GM08714 (cell line): ENCODE data around the gene NDUFB4.

Experiments used
- H3K4me3 ChIP-seq: fragments of 200-500 bp; sonication (Bioruptor generic); 2 replicates; pipeline ENCODE4 v1.5.1; 2014; ENCODE audit warnings: mild to moderate bottlenecking, low read length, inconsistent platforms
- ZNF274 ChIP-seq: IDR thresholded peaks from 2 replicates; pipeline ENCODE4 v1.6.1; 2012; ENCODE audit warnings: mild to moderate bottlenecking, low read depth, low read length

NDUFB4 gene

GRCh38 chr3:120563356-120564022, 32.6 kb upstream of the NDUFB4 start:
- no peak for TF ChIP-seq ZNF274
- H3K4me3 ChIP-seq: no peak overlapping the region

- no peak overlapping the region for H3K4me3 ChIP-seq
- no peak for TF ChIP-seq ZNF274
These were observed 29.7 kb upstream of the NDUFB4 start for GRCh38 chr3:120566243-120566975.

GRCh38 chr3:120567370-120568201, 28.6 kb upstream of the NDUFB4 start:
- no peak overlapping the region for H3K4me3 ChIP-seq
- no peak for TF ChIP-seq ZNF274

- H3K4me3 ChIP-seq: no peak overlapping the region
- TF ChIP-seq ZNF274: no peak
These were observed 28.0 kb upstream of the NDUFB4 start for GRCh38 chr3:120568202-120568531.

GRCh38 chr3:120568598-120568997, 27.5 kb upstream of the NDUFB4 start:
- TF ChIP-seq ZNF274: no peak

GRCh38 chr3:120569222-120570057, 26.7 kb upstream of the NDUFB4 start:
- no peak for TF ChIP-seq ZNF274
- H3K4me3 ChIP-seq: no peak overlapping the region

More at GRCh38 chr3:120568598-120568997, 27.5 kb upstream of the NDUFB4 start:
- H3K4me3 ChIP-seq: no peak overlapping the region

GRCh38 chr3:120572027-120572426, 24.1 kb upstream of the NDUFB4 start:
- no peak overlapping the region for H3K4me3 ChIP-seq
- TF ChIP-seq ZNF274: no peak

GRCh38 chr3:120587332-120587975, 8.7 kb upstream of the NDUFB4 start:
- TF ChIP-seq ZNF274: no peak
- no peak overlapping the region for H3K4me3 ChIP-seq

- no peak for TF ChIP-seq ZNF274
- H3K4me3 ChIP-seq: peak overlapping the region; percentile 72
These were observed 384 bp upstream of the NDUFB4 start for GRCh38 chr3:120595788-120596115.

GRCh38 chr3:120596853-120597223, 702 bp downstream of the NDUFB4 start:
- peak overlapping the region; percentile 92 for H3K4me3 ChIP-seq
- no peak for TF ChIP-seq ZNF274

- TF ChIP-seq ZNF274: no peak
- H3K4me3 ChIP-seq: peak overlapping the region; percentile 79
These were observed 1.4 kb downstream of the NDUFB4 start for GRCh38 chr3:120597445-120598049.

- no peak for TF ChIP-seq ZNF274
- H3K4me3 ChIP-seq: no peak overlapping the region
These were observed 3.1 kb downstream of the NDUFB4 start for GRCh38 chr3:120599211-120599610.

- H3K4me3 ChIP-seq: no peak overlapping the region
- TF ChIP-seq ZNF274: no peak
These were observed 5.4 kb downstream of the NDUFB4 start for GRCh38 chr3:120601554-120601953.
